Thyroid gland (tissue), 4 donors: Measurements from ENCODE around the gene FRMD4A. TPM values are rescaled to one million over a fixed set of nuclear protein-coding genes. Genes with fewer than 3 reads are reported as not detected.

Source experiments
- DNase-seq, 2 donors: peaks; one replicate each; pipeline ENCODE4 v3.0.0-alpha.2; 2019
- H3K27ac ChIP-seq, 3 donors: fragments of 200-600 bp; sonication (generic); 1 replicate in 2 of 3; 2 replicates in 1 of 3; pipeline ENCODE4 v1.5.1; 2016 to 2019; ENCODE audit warnings: mild to moderate bottlenecking in 1 of 3, moderate library complexity in 1 of 3
- H3K27me3 ChIP-seq: fragments of 200-600 bp; sonication (generic); one replicate; pipeline ENCODE4 v1.5.1; 2019
- H3K36me3 ChIP-seq, 2 donors: fragments of 200-600 bp; sonication (generic); one replicate each; pipeline ENCODE4 v1.5.1; 2016 to 2019
- H3K4me1 ChIP-seq, 2 donors: fragments of 200-600 bp; sonication (generic); one replicate each; pipeline ENCODE4 v1.5.1; 2017 to 2019
- H3K4me3 ChIP-seq, 3 donors: fragments of 200-600 bp; sonication (generic); replicated peaks in 1 of 3; 1 replicate in 2 of 3; 2 replicates in 1 of 3; pipeline ENCODE4 v1.5.1; 2016; ENCODE audit warnings: mild to moderate bottlenecking in 1 of 3
- H3K9me3 ChIP-seq: fragments of 200-600 bp; sonication (generic); one replicate; pipeline ENCODE4 v1.5.1; 2017
- POLR2A ChIP-seq, 2 donors: fragments of 450-650 bp; IDR thresholded peaks; one replicate each; pipeline ENCODE4 v1.6.1; 2017; ENCODE audit warnings: antibody characterized with exemption in 2 of 2, mild to moderate bottlenecking in 2 of 2, moderate library complexity in 1 of 2
- WGBS, 2 donors: methylation state at CpG; one replicate each; pipeline ENCODE4 v1.1.5; 2017; 5-methylcytosine and 5-hydroxymethylcytosine counted together
- intact Hi-C: fragments of 100-400 bp; cut with DNase I; formaldehyde crosslinking; loops from one replicate; pipeline ENCODE4 v1.15.1; 2023
- total RNA-seq, 4 donors: library from RNA; depleted of rRNA; stranded (reverse); fragments of >200 nt; gene quantifications; one replicate each; pipeline ENCODE4 v1.2.3, GENCODE V29; 2016
- TF ChIP-seq, protein P1 (sequence below), 6 experiments: fragments of 200-600 bp in 3 of 6; fragments of 450-650 bp in 3 of 6; sonication (generic) in 3 of 6; IDR thresholded peaks; one replicate each; pipeline ENCODE4 v1.5.1; 2016 to 2019; ENCODE audit warnings: antibody characterized with exemption in 6 of 6, mild to moderate bottlenecking in 2 of 6, inconsistent platforms in 1 of 6, moderate library complexity in 1 of 6

The FRMD4A gene
- total RNA-seq, 4 donors from 2014 or later = 10.6 to 18.6 (median 16.3) TPM

DNA sequence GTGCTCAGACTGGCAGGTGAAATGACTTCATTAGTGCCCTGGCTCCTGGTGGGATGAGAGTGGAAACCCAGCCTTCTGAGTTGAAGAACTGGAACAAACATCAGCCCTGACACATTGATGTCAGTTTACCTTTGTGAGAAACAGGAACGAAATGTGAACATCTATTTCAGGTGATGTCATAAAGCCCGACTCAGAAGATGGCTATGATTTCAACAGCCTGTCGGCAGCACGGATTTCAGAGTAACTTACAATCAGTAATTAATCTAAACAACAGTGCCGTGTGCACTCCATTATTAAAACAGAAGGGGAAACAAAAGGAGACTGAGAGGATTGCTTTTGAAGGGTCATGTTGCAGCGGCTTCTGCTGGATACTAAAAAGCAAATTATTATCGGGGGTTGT is 243.2 kb downstream of the FRMD4A start:
- Histone ChIP-seq H3K9me3 (no peaks in the 10 kb centered on the region), H3K27ac (no peak overlapping the region), H3K4me3 (no peak overlapping the region), H3K4me1 (peaks cover 7 to 11% of the 10 kb centered on the region in 2 donors), H3K36me3 (no peaks in the 10 kb centered on the region), H3K27me3 (no peaks in the 10 kb centered on the region)
- WGBS, 2 donors = 83 to 92% methylated on average over 7 of the region's 7 CpGs
- TF ChIP-seq, protein P1, sequence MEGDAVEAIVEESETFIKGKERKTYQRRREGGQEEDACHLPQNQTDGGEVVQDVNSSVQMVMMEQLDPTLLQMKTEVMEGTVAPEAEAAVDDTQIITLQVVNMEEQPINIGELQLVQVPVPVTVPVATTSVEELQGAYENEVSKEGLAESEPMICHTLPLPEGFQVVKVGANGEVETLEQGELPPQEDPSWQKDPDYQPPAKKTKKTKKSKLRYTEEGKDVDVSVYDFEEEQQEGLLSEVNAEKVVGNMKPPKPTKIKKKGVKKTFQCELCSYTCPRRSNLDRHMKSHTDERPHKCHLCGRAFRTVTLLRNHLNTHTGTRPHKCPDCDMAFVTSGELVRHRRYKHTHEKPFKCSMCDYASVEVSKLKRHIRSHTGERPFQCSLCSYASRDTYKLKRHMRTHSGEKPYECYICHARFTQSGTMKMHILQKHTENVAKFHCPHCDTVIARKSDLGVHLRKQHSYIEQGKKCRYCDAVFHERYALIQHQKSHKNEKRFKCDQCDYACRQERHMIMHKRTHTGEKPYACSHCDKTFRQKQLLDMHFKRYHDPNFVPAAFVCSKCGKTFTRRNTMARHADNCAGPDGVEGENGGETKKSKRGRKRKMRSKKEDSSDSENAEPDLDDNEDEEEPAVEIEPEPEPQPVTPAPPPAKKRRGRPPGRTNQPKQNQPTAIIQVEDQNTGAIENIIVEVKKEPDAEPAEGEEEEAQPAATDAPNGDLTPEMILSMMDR (IDR thresholded peaks at IDR 0.05) = no peak
- no peak for TF ChIP-seq POLR2A (IDR thresholded peaks at IDR 0.05)
- intact Hi-C loops = no loop called here
- no peak for DNase-seq

GRCh38 chr10:14086596-14086995 is 244.1 kb downstream of the FRMD4A start:
- Histone ChIP-seq H3K4me1 (peaks cover 7 to 10% of the 10 kb centered on the region in 2 donors), H3K4me3 (no peak overlapping the region), H3K9me3 (no peaks in the 10 kb centered on the region), H3K27ac (no peak overlapping the region), H3K36me3 (no peaks in the 10 kb centered on the region), H3K27me3 (no peaks in the 10 kb centered on the region)
- WGBS, 2 donors = 83 to 85% methylated on average over 3 of the region's 3 CpGs
- DNase-seq = no peak
- intact Hi-C loops = no loop called here
- TF ChIP-seq, protein P1 (IDR thresholded peaks at IDR 0.05) = no peak
- no peak for TF ChIP-seq POLR2A (IDR thresholded peaks at IDR 0.05)

DNA sequence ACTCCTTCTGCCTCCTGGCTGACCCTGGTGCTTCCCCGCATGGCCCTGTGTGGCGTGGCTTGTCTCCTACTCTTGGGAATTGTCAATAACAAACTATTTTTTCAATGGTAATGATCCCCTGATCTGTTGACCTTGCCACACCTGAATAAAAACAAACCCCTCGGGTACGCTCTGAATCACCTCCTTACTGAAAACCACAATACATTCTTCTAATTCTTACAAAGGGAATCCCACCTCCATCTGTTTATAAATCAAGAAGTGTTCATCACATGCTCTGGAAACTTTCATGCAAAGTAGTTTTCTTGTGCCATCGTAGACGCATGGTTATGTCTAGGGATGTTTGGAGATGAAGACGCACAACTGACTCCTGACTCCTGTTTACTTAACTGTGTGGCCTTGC is 245.8 kb downstream of the FRMD4A start:
- Histone ChIP-seq H3K27me3 (no peaks in the 10 kb centered on the region), H3K36me3 (no peaks in the 10 kb centered on the region), H3K27ac (no peak overlapping the region), H3K9me3 (no peaks in the 10 kb centered on the region), H3K4me1 (peaks cover 7 to 10% of the 10 kb centered on the region in 2 donors), H3K4me3 (no peak overlapping the region)
- WGBS, 2 donors = 94 to 95% methylated on average over 7 of the region's 7 CpGs
- intact Hi-C loops = no loop called here
- no peak for DNase-seq
- TF ChIP-seq, protein P1 (IDR thresholded peaks at IDR 0.05) = no peak

GRCh38 chr10:14080795-14081194 is 249.9 kb downstream of the FRMD4A start:
- WGBS, 2 donors = 87 to 95% methylated on average over 4 of the region's 4 CpGs
- DNase-seq = no peak
- H3K9me3 ChIP-seq = no peaks in the 10 kb centered on the region
- intact Hi-C loops = no loop called here
- H3K4me3 ChIP-seq = no peak overlapping the region
- no peaks in the 10 kb centered on the region for H3K4me1 ChIP-seq
- H3K27me3 ChIP-seq = no peaks in the 10 kb centered on the region
- TF ChIP-seq POLR2A (IDR thresholded peaks at IDR 0.05) = no peak
- TF ChIP-seq, protein P1 (IDR thresholded peaks at IDR 0.05) = no peak
- no peak overlapping the region for H3K27ac ChIP-seq
- H3K36me3 ChIP-seq = no peaks in the 10 kb centered on the region

- WGBS, 2 donors = 77 to 84% methylated on average over 3 of the region's 3 CpGs
- no peaks in the 10 kb centered on the region for H3K27me3 ChIP-seq
- peaks cover 13 to 15% of the 10 kb centered on the region in 2 donors for H3K4me1 ChIP-seq
- H3K27ac ChIP-seq = no peak overlapping the region
- no peaks in the 10 kb centered on the region for H3K36me3 ChIP-seq
- no peaks in the 10 kb centered on the region for H3K9me3 ChIP-seq
- no peak overlapping the region for H3K4me3 ChIP-seq
- intact Hi-C loops = no loop called here
- no peak for DNase-seq
- TF ChIP-seq, protein P1 (IDR thresholded peaks at IDR 0.05) = no peak
- TF ChIP-seq POLR2A (IDR thresholded peaks at IDR 0.05) = no peak
Measured at GRCh38 chr10:14077430-14077829, 253.3 kb downstream of the FRMD4A start.
